DND-41 (cell line): ENCODE measurements around the gene PEMT.
A peak's percentile ranks its signal among the peaks of the same experiment; 100 is the strongest.

ENCODE experiments used
- ATAC-seq: fragments of 200-7000 bp; cut with Tn5 transposase; 3 replicates; pipeline ENCODE4 v1.9.1; 2021; ENCODE audit warnings: low read depth; ENCODE audit not compliant: insufficient read depth
- DNase-seq: peaks from one replicate; pipeline ENCODE4 v3.0.0-alpha.2; 2020
- H2AFZ ChIP-seq: 2 replicates; pipeline ENCODE4 v1.6.0; 2012; ENCODE audit warnings: low read depth, low read length
- H3K27ac ChIP-seq: 2 replicates; pipeline ENCODE4 v1.5.1; 2012; ENCODE audit warnings: low read length, inconsistent platforms
- H3K27me3 ChIP-seq: fragments of 200-600 bp; sonication (generic); 2 replicates; pipeline ENCODE4 v1.6.0; 2012; ENCODE audit warnings: low read length, mild to moderate bottlenecking, inconsistent platforms; ENCODE audit not compliant: insufficient read depth, poor library complexity
- H3K36me3 ChIP-seq: 2 replicates; pipeline ENCODE4 v1.5.1; 2012; ENCODE audit warnings: low read length, inconsistent platforms; ENCODE audit not compliant: insufficient read depth
- H3K4me1 ChIP-seq: 2 replicates; pipeline ENCODE4 v1.5.1; 2012; ENCODE audit warnings: mild to moderate bottlenecking, low read length; ENCODE audit not compliant: insufficient read depth
- H3K4me2 ChIP-seq: 2 replicates; pipeline ENCODE4 v1.6.0; 2012; ENCODE audit warnings: mild to moderate bottlenecking, moderate library complexity, low read length, inconsistent platforms; ENCODE audit not compliant: insufficient read depth
- H3K4me3 ChIP-seq, 2 experiments: fragments of 200-600 bp in 1 of 2; shearing (Covaris generic) in 1 of 2; 2 replicates each; pipeline ENCODE4 v1.5.1; 2012 to 2016; ENCODE audit warnings: inconsistent platforms in 2 of 2, low read length in 2 of 2, mild to moderate bottlenecking in 2 of 2, low read depth in 1 of 2, moderate library complexity in 1 of 2
- H3K79me2 ChIP-seq: 2 replicates; pipeline ENCODE4 v1.6.0; 2012; ENCODE audit warnings: low read length, inconsistent platforms; ENCODE audit not compliant: insufficient read depth
- H3K9ac ChIP-seq: 2 replicates; pipeline ENCODE4 v1.6.0; 2012; ENCODE audit warnings: low read depth, mild to moderate bottlenecking, inconsistent platforms, low read length, moderate library complexity
- H3K9me3 ChIP-seq: 2 replicates; pipeline ENCODE4 v1.5.1; 2012; ENCODE audit warnings: low read length, moderate library complexity, mild to moderate bottlenecking, inconsistent platforms; ENCODE audit not compliant: insufficient read depth, severe bottlenecking
- H4K20me1 ChIP-seq: 2 replicates; pipeline ENCODE4 v1.6.0; 2012; ENCODE audit warnings: low read length; ENCODE audit not compliant: insufficient read depth
- EZH2 ChIP-seq: IDR thresholded peaks from 3 replicates; pipeline ENCODE4 v1.6.1; 2012; ENCODE audit warnings: borderline replicate concordance, low read depth, mild to moderate bottlenecking, moderate library complexity, low read length, inconsistent platforms; ENCODE audit not compliant: severe bottlenecking
- TF ChIP-seq, protein P1 (sequence below): IDR thresholded peaks from 2 replicates; pipeline ENCODE4 v1.5.1; 2012; ENCODE audit warnings: borderline replicate concordance, low read length, moderate library complexity, mild to moderate bottlenecking; ENCODE audit not compliant: poor library complexity, severe bottlenecking; ENCODE audit errors: extremely low read depth

Gene PEMT

DNA sequence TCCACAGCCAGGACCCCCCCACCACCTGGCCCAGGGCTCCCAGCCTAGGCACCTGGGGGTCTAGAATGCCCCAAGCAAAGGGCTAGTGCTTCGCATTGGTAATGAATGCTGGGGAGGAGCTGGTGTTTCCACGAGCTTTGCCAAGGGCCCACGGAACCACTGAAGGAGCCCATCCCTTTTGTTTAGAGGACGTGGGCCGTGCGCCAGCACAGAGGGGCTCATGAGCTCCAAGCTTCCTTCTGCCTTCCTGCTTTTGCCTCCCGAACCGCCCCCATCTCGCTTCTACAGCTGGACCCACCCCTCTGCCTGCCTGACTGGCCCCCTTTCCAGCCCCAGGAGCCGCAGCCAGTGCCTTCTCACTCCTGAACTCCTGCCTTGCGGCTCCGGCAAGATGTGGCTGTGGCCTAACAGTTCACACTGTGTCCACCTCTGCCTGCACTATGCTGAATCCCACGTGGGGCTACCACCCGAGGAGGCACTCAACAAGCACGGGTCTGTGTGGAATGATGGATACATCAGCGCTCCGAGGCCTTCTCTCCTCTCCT, 63.5 kb downstream of the PEMT start:
- no peak for TF ChIP-seq EZH2
- TF ChIP-seq, protein P1, sequence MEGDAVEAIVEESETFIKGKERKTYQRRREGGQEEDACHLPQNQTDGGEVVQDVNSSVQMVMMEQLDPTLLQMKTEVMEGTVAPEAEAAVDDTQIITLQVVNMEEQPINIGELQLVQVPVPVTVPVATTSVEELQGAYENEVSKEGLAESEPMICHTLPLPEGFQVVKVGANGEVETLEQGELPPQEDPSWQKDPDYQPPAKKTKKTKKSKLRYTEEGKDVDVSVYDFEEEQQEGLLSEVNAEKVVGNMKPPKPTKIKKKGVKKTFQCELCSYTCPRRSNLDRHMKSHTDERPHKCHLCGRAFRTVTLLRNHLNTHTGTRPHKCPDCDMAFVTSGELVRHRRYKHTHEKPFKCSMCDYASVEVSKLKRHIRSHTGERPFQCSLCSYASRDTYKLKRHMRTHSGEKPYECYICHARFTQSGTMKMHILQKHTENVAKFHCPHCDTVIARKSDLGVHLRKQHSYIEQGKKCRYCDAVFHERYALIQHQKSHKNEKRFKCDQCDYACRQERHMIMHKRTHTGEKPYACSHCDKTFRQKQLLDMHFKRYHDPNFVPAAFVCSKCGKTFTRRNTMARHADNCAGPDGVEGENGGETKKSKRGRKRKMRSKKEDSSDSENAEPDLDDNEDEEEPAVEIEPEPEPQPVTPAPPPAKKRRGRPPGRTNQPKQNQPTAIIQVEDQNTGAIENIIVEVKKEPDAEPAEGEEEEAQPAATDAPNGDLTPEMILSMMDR, result no peak
- H3K27me3 ChIP-seq, result no peaks in the 10 kb centered on the region
- DNase-seq (no peak), ATAC-seq (no peak)
- H3K4me2 ChIP-seq, result no peak overlapping the region
- no peak overlapping the region for H3K27ac ChIP-seq
- H3K4me1 ChIP-seq, result no peaks in the 10 kb centered on the region
- H3K79me2 ChIP-seq, result no peaks in the 10 kb centered on the region; the same call in 1 of the 2 replicates
- no peaks in the 10 kb centered on the region for H3K9me3 ChIP-seq
- H3K4me3 ChIP-seq, result no peak overlapping the region
- H3K36me3 ChIP-seq, result no peaks in the 10 kb centered on the region
- peaks cover 16% of the 10 kb centered on the region; the same call in 1 of the 2 replicates for H4K20me1 ChIP-seq
- H3K9ac ChIP-seq, result no peak overlapping the region
- no peak overlapping the region for H2AFZ ChIP-seq

DNA sequence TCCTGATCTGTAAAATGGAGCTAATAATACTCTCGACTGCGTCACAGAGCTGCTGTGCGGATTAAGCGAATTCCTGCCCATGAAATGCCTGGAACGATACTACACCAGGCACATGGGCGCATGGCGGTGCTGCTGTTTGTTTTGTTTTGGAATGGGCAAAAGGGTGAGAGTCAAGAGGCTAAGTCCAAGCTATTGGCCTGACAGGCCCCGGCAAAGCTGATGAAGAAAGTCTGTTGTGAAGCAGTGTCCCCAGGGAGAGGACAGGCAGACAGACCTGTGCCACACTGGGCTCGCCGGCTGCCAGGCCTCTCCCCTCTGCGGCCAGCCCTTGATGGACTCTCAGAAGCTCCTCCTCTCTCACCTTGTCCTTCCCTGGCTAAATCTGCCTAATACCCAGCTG, 64.0 kb downstream of the PEMT start:
- no peak overlapping the region for H3K4me3 ChIP-seq
- no peak overlapping the region for H2AFZ ChIP-seq
- no peak for DNase-seq
- H4K20me1 ChIP-seq, result peaks cover 16% of the 10 kb centered on the region; the same call in 1 of the 2 replicates
- no peaks in the 10 kb centered on the region; the same call in 1 of the 2 replicates for H3K79me2 ChIP-seq
- no peaks in the 10 kb centered on the region for H3K36me3 ChIP-seq
- H3K4me2 ChIP-seq, result no peak overlapping the region
- no peak overlapping the region for H3K27ac ChIP-seq
- no peak for ATAC-seq
- TF ChIP-seq, protein P1, result no peak
- no peak for TF ChIP-seq EZH2
- no peaks in the 10 kb centered on the region for H3K27me3 ChIP-seq
- H3K9me3 ChIP-seq, result no peaks in the 10 kb centered on the region
- H3K9ac ChIP-seq, result no peak overlapping the region
- H3K4me1 ChIP-seq, result no peaks in the 10 kb centered on the region

DNA sequence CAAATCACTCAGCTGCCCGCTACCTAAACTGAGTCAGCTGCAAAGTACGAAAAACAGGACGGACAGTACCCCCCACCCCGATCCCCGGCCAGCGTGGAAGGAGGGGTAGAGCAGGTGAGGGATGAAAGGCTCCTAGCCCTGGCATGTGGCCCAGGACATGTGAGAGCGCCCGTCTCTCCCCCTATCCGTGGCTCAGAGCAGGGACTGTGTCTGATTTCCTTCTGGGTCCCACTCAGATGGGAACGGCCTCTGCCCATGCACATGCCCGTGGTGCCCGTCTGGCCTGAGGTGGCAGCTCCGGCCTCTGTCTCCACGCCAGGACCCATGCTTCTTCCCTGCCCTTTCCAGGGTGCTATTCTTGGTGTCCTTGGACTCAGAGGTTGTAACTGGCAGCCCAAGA, 65.1 kb downstream of the PEMT start:
- no peak overlapping the region for H3K4me3 ChIP-seq
- peaks cover 16% of the 10 kb centered on the region; the same call in 1 of the 2 replicates for H4K20me1 ChIP-seq
- H3K9ac ChIP-seq, result no peak overlapping the region
- H3K9me3 ChIP-seq, result no peaks in the 10 kb centered on the region
- peaks cover 4% of the 10 kb centered on the region; the same call in 1 of the 2 replicates for H3K36me3 ChIP-seq
- TF ChIP-seq, protein P1, result no peak
- no peak for TF ChIP-seq EZH2
- no peaks in the 10 kb centered on the region; the same call in 1 of the 2 replicates for H3K79me2 ChIP-seq
- DNase-seq (no peak), ATAC-seq (no peak)
- H3K27me3 ChIP-seq, result no peaks in the 10 kb centered on the region
- no peaks in the 10 kb centered on the region for H3K4me1 ChIP-seq
- no peak overlapping the region for H3K4me2 ChIP-seq
- H2AFZ ChIP-seq, result no peak overlapping the region
- no peak overlapping the region for H3K27ac ChIP-seq

DNA sequence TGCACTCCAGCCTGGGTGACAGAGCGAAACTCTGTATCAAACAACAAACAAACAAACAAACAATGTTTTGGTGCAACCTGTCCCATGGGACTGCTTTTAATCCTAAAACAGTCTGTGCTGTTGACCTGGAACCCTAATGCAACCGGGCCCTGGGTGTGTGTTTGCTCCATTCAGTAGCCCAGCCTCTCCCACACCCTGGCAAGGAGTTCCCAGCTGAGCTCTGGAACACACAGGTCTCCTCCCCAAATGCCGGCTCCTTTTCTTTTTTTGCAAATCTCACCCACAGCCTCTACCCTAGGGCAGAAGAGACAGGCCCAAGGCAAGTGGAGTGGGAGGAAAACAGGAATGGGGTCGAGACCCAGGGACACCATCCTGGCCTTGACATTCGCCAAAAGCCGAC, 65.6 kb downstream of the PEMT start:
- Histone ChIP-seq H2AFZ (no peak overlapping the region), H3K4me2 (no peak overlapping the region), H3K9ac (no peak overlapping the region), H3K9me3 (no peaks in the 10 kb centered on the region), H3K79me2 (no peaks in the 10 kb centered on the region; the same call in 1 of the 2 replicates), H3K36me3 (peaks cover 8% of the 10 kb centered on the region), H3K27ac (0 out of 2 replicates have a peak overlapping the region, but pooled peaks have one; percentile 25), H3K4me1 (no peaks in the 10 kb centered on the region), H4K20me1 (peaks cover 16% of the 10 kb centered on the region; the same call in 1 of the 2 replicates), H3K4me3 (no peak overlapping the region), H3K27me3 (no peaks in the 10 kb centered on the region)
- DNase-seq (no peak), ATAC-seq (no peak)
- TF ChIP-seq EZH2, result no peak
- TF ChIP-seq, protein P1, result no peak
